GM06990 (cell line): Measurements from ENCODE around the gene SBF2.

Source experiments
- DNase-seq: peaks from one replicate; pipeline ENCODE4 v3.0.0-alpha.2; 2011; ENCODE audit not compliant: insufficient read length; ENCODE audit errors: extremely low read depth
- H3K27me3 ChIP-seq: replicated peaks from 2 replicates; pipeline ENCODE4 v1.6.0; 2011; ENCODE audit warnings: low read length; ENCODE audit not compliant: control insufficient read depth, insufficient read depth
- H3K36me3 ChIP-seq: 2 replicates; pipeline ENCODE4 v1.5.1; 2011; ENCODE audit warnings: low read length; ENCODE audit not compliant: control insufficient read depth, insufficient read depth
- H3K4me3 ChIP-seq: replicated peaks from 2 replicates; pipeline ENCODE4 v1.5.1; 2011; ENCODE audit warnings: low read depth, mild to moderate bottlenecking, control low read depth, low read length
- CTCF ChIP-seq: IDR thresholded peaks from 2 replicates; pipeline ENCODE4 v1.5.1; 2011; ENCODE audit warnings: low read length, control low read depth, mild to moderate bottlenecking, inconsistent platforms; ENCODE audit not compliant: insufficient read depth, poor library complexity, severe bottlenecking

The SBF2 gene

GRCh38 chr11:10275714-10276113, 18.3 kb downstream of the SBF2 start:
- no peak overlapping the region for H3K4me3 ChIP-seq
- no peak for TF ChIP-seq CTCF
- no peak for DNase-seq

GRCh38 chr11:10274726-10275125, 19.3 kb downstream of the SBF2 start:
- H3K27me3 ChIP-seq, result no peaks in the 10 kb centered on the region
- H3K36me3 ChIP-seq, result no peaks in the 10 kb centered on the region
- no peak for DNase-seq
- no peak for TF ChIP-seq CTCF
- no peak overlapping the region for H3K4me3 ChIP-seq

More at GRCh38 chr11:10275714-10276113, 18.3 kb downstream of the SBF2 start:
- H3K36me3 ChIP-seq, result no peaks in the 10 kb centered on the region
- no peaks in the 10 kb centered on the region for H3K27me3 ChIP-seq

GRCh38 chr11:10273738-10274137, 20.3 kb downstream of the SBF2 start:
- Histone ChIP-seq H3K27me3 (no peaks in the 10 kb centered on the region), H3K36me3 (no peaks in the 10 kb centered on the region)
- TF ChIP-seq CTCF, result no peak

GRCh38 chr11:10272132-10272531, 21.9 kb downstream of the SBF2 start:
- no peak for DNase-seq
- Histone ChIP-seq H3K36me3 (no peaks in the 10 kb centered on the region), H3K27me3 (no peaks in the 10 kb centered on the region), H3K4me3 (no peak overlapping the region)
- TF ChIP-seq CTCF, result no peak

More at GRCh38 chr11:10273738-10274137, 20.3 kb downstream of the SBF2 start:
- no peak for DNase-seq
- no peak overlapping the region for H3K4me3 ChIP-seq

- Histone ChIP-seq H3K36me3 (no peaks in the 10 kb centered on the region), H3K27me3 (no peaks in the 10 kb centered on the region), H3K4me3 (no peak overlapping the region)
- TF ChIP-seq CTCF, result no peak
- no peak for DNase-seq
Measured at GRCh38 chr11:10268746-10269488, 25.1 kb downstream of the SBF2 start.
